Mesenteric fat pad (tissue), 1 donor: ENCODE measurements around the gene WT1. TPM values are rescaled to one million over a fixed set of nuclear protein-coding genes. Genes with fewer than 3 reads are reported as not detected.

Experiments
- total RNA-seq: library from RNA; stranded (reverse); fragmentation: NEBNext Ultra II Directional; extraction: Animal tissue kit (Norgen Biotek cat#: 25700); gene quantifications from one replicate; pipeline ENCODE4 v1.2.1, GENCODE V29; 2021
- donor health status: DM: yes; HTN: yes; CAD: no.

The WT1 gene
- total RNA-seq, 1 donor from 2014 or later: 8.5 TPM

Other genes starting within 250 kb of the WT1 start
- gene EIF3M, start 148.3 kb upstream of the WT1 start, total RNA-seq: 182 TPM